Natural killer cell (primary cell): ENCODE results near the gene PRIM1. TPM values are rescaled to one million over a fixed set of nuclear protein-coding genes. Genes with fewer than 3 reads are reported as not detected.
"Not testable (repeated sequence)": the region's sequence is repeated elsewhere in the genome, so short reads cannot be mapped to it uniquely, and the experiment has no call there.

Experiments
- ATAC-seq, 3 donors: fragments of 150-1000 bp in 2 of 3; fragments of 200-7000 bp in 1 of 3; cut with Tn5 transposase; 1 replicate in 1 of 3; 2 replicates in 2 of 3; pipeline ENCODE4 v1.10.0; 2021; ENCODE audit warnings: mild to moderate bottlenecking in 2 of 3, moderate library complexity in 2 of 3
- DNase-seq, 2 donors: peaks; one replicate each; pipeline versions ENCODE4 v3.0.0 to v3.0.0-alpha.2; 2013 to 2021; ENCODE audit warnings: mixed read lengths in 1 of 2
- H3K27ac ChIP-seq: one replicate; pipeline ENCODE4 v1.5.1; 2013; ENCODE audit warnings: mild to moderate bottlenecking, low read length
- H3K27me3 ChIP-seq: one replicate; pipeline ENCODE4 v1.6.1; 2013; ENCODE audit warnings: low read length; ENCODE audit not compliant: control insufficient read depth, insufficient read depth
- H3K36me3 ChIP-seq: one replicate; pipeline ENCODE4 v1.6.1; 2013; ENCODE audit warnings: low read length; ENCODE audit not compliant: control insufficient read depth, insufficient read depth
- H3K4me1 ChIP-seq: one replicate; pipeline ENCODE4 v1.6.1; 2013; ENCODE audit warnings: low read length; ENCODE audit not compliant: control insufficient read depth, insufficient read depth
- H3K4me3 ChIP-seq: one replicate; pipeline ENCODE4 v1.5.1; 2013; ENCODE audit warnings: low read length
- H3K9me3 ChIP-seq: one replicate; pipeline ENCODE4 v1.6.1; 2013; ENCODE audit warnings: low read length; ENCODE audit not compliant: control insufficient read depth, insufficient read depth
- H3K27ac Mint-ChIP-seq, 2 donors: one replicate each; pipeline ENCODE4 v1.8.0; 2022; ENCODE audit warnings: mild to moderate bottlenecking in 2 of 2, mixed read lengths in 2 of 2, moderate library complexity in 1 of 2
- H3K27me3 Mint-ChIP-seq, 2 donors: one replicate each; pipeline ENCODE4 v1.8.0; 2022; ENCODE audit warnings: low read depth in 2 of 2, mixed read lengths in 2 of 2
- H3K36me3 Mint-ChIP-seq: one replicate; pipeline ENCODE4 v1.8.0; 2022; ENCODE audit warnings: mixed read lengths
- H3K4me1 Mint-ChIP-seq, 2 donors: one replicate each; pipeline ENCODE4 v1.8.0; 2022; ENCODE audit warnings: mixed read lengths in 2 of 2
- H3K4me3 Mint-ChIP-seq: one replicate; pipeline ENCODE4 v1.8.0; 2022; ENCODE audit warnings: mild to moderate bottlenecking, moderate library complexity, mixed read lengths
- H3K9me3 Mint-ChIP-seq, 2 donors: one replicate each; pipeline ENCODE4 v1.8.0; 2022; ENCODE audit warnings: mixed read lengths in 2 of 2
- WGBS: methylation state at CpG from one replicate; pipeline ENCODE4 v1.1.7; 2013; ENCODE audit warnings: missing lambda C conversion rate; ENCODE audit not compliant: insufficient coverage; 5-methylcytosine and 5-hydroxymethylcytosine counted together
- intact Hi-C: fragments of 100-400 bp; cut with micrococcal nuclease; formaldehyde crosslinking; loops from one replicate; pipeline ENCODE4 v1.14.2; 2022
- total RNA-seq, 4 donors: library from RNA; stranded (reverse); fragments of 120-200 nt in 1 of 4; gene quantifications; one replicate each; pipeline versions ENCODE4 v1.2.3 to v1.2.4, GENCODE V29; 2013 to 2022
- TF ChIP-seq, protein P1 (sequence below): fragments of 200-600 bp; IDR thresholded peaks from one replicate; pipeline ENCODE4 v1.8.0; 2022; ENCODE audit warnings: antibody characterized with exemption

PRIM1 gene
- total RNA-seq, 3 donors from 2014 or later (not counting 1 experiment from before 2014, with no cell fraction given), result 10.1 to 11.9 (median 10.4) TPM

DNA sequence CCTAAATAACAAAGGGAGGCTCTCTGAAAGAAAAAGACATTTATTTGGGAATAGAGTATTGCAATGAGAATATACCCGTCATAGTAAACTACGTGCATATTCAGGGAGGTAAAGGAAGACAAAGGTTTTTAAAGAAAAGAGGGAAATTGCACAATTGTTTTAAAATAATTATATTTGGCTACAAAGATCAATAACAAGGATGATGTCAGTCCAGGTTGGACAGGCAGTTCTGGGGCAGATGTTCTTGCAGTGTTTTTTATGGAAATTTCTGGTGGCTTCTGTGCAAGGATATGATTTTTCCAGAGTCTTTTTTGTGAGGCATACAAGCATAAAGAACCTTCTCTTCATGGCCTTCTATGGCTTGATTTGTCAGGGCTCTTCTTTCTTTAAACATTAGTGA lies 40.6 kb upstream of the PRIM1 start:
- no peak for ATAC-seq
- Mint-ChIP-seq H3K27ac (no peak overlapping the region), H3K4me3 (no peak overlapping the region), H3K9me3 (no peaks in the 10 kb centered on the region), H3K27me3 (peaks cover 0 to 7% of the 10 kb centered on the region in 2 donors), H3K36me3 (no peaks in the 10 kb centered on the region), H3K4me1 (no peaks in the 10 kb centered on the region)
- Histone ChIP-seq H3K36me3 (no peaks in the 10 kb centered on the region), H3K27me3 (no peaks in the 10 kb centered on the region), H3K27ac (no peak overlapping the region), H3K4me1 (no peaks in the 10 kb centered on the region), H3K9me3 (no peaks in the 10 kb centered on the region), H3K4me3 (no peak overlapping the region)
- intact Hi-C loops, result no loop called here
- DNase-seq, result no peak
- WGBS, result 86% methylated on average over 2 of the region's 2 CpGs
- TF ChIP-seq, protein P1, sequence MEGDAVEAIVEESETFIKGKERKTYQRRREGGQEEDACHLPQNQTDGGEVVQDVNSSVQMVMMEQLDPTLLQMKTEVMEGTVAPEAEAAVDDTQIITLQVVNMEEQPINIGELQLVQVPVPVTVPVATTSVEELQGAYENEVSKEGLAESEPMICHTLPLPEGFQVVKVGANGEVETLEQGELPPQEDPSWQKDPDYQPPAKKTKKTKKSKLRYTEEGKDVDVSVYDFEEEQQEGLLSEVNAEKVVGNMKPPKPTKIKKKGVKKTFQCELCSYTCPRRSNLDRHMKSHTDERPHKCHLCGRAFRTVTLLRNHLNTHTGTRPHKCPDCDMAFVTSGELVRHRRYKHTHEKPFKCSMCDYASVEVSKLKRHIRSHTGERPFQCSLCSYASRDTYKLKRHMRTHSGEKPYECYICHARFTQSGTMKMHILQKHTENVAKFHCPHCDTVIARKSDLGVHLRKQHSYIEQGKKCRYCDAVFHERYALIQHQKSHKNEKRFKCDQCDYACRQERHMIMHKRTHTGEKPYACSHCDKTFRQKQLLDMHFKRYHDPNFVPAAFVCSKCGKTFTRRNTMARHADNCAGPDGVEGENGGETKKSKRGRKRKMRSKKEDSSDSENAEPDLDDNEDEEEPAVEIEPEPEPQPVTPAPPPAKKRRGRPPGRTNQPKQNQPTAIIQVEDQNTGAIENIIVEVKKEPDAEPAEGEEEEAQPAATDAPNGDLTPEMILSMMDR, result no peak

DNA sequence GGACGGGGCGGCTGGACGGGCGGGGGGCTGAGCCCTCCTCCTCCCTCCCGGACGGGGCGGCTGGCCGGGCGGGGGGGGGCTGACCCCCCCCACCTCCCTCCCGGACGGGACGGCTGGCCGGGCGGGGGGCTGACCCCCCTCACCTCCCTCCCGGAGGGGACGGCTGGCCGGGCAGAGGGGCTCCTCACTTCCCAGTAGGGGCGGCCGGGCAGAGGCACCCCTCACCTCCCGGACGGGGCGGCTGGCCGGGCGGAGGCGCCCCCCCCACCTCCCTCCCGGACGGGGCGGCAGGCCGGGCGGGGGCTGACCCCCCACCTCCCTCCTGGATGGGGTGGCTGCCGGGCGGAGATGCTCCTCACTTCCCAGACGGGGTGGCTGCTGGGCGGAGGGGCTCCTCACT lies 37.3 kb upstream of the PRIM1 start:
- not testable (repeated sequence) for H3K27ac Mint-ChIP-seq
- 87% methylated on average over 17 of the region's 34 CpGs for WGBS

DNA sequence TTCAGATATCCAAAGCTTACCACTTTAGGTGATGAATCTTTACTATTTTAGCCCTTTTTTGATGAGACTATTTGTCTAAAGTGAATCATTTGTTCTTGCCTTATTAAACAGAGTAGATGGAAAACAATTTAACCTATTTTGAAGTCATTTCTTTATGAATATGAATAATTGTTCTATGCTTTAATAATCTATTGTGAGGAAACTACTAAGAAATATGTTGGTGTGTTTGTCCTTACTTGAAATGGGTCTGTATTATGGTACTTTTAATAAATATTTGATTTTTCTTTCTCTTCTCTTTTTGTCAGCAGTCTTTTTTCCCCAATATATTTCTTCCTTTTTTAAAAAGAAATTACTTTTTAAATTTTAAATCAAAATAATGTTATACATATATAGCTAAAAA lies 35.4 kb upstream of the PRIM1 start:
- DNase-seq (no peak), ATAC-seq (no peak)
- Histone ChIP-seq H3K36me3 (no peaks in the 10 kb centered on the region), H3K27ac (no peak overlapping the region), H3K4me1 (no peaks in the 10 kb centered on the region), H3K27me3 (no peaks in the 10 kb centered on the region), H3K9me3 (no peaks in the 10 kb centered on the region), H3K4me3 (no peak overlapping the region)
- H3K4me1 Mint-ChIP-seq, result no peaks in the 10 kb centered on the region
- H3K9me3 Mint-ChIP-seq, result no peaks in the 10 kb centered on the region
- H3K4me3 Mint-ChIP-seq, result no peak overlapping the region
- no peak overlapping the region for H3K27ac Mint-ChIP-seq
- intact Hi-C loops, result no loop called here
- no peaks in the 10 kb centered on the region for H3K36me3 Mint-ChIP-seq
- TF ChIP-seq, protein P1, result no peak
- H3K27me3 Mint-ChIP-seq, result peaks cover 0 to 7% of the 10 kb centered on the region in 2 donors

More for the DNA sequence above, 37.3 kb upstream of the PRIM1 start:
- H3K27ac ChIP-seq, H3K9me3 ChIP-seq, H3K4me1 ChIP-seq, H3K36me3 ChIP-seq, H3K9me3 Mint-ChIP-seq, intact Hi-C loops, H3K27me3 ChIP-seq, ATAC-seq, DNase-seq, H3K27me3 Mint-ChIP-seq, H3K36me3 Mint-ChIP-seq, H3K4me3 Mint-ChIP-seq, H3K4me1 Mint-ChIP-seq, H3K4me3 ChIP-seq: not testable (repeated sequence)

DNA sequence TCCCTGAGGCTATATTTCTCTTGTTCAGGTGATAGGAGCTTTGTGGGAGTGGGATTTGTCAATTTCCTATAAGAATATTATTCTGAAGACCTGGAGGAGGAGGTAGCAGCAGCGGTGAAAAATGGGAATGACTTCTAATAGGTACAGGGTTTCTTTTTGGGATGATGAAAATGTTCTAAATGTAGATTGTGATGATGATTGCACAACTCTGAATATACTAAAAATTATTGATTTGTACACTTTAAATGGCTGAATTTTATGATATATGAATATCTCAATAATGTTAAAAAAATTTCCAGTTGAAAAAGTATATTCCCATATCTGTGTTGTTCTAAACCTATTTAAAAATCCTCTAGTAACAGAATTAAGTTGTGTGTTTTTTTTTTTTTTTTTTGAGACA lies 33.8 kb upstream of the PRIM1 start:
- H3K9me3 Mint-ChIP-seq, result no peaks in the 10 kb centered on the region
- Histone ChIP-seq H3K36me3 (no peaks in the 10 kb centered on the region), H3K27ac (no peak overlapping the region), H3K9me3 (no peaks in the 10 kb centered on the region), H3K4me1 (no peaks in the 10 kb centered on the region), H3K27me3 (no peaks in the 10 kb centered on the region), H3K4me3 (no peak overlapping the region)
- TF ChIP-seq, protein P1, result no peak
- H3K4me1 Mint-ChIP-seq, result no peaks in the 10 kb centered on the region
- ATAC-seq, result no peak
- 100% methylated on average over 1 of the region's 1 CpG for WGBS
- intact Hi-C loops, result no loop called here
- H3K36me3 Mint-ChIP-seq, result no peaks in the 10 kb centered on the region
- no peak overlapping the region for H3K4me3 Mint-ChIP-seq
- H3K27ac Mint-ChIP-seq, result no peak overlapping the region
- H3K27me3 Mint-ChIP-seq, result peaks cover 0 to 4% of the 10 kb centered on the region in 2 donors
- no peak for DNase-seq
